ENCODE data around the gene MUC6.
A peak's percentile ranks its signal among the peaks of the same experiment; 100 is the strongest.

MUC6 gene

DNA sequence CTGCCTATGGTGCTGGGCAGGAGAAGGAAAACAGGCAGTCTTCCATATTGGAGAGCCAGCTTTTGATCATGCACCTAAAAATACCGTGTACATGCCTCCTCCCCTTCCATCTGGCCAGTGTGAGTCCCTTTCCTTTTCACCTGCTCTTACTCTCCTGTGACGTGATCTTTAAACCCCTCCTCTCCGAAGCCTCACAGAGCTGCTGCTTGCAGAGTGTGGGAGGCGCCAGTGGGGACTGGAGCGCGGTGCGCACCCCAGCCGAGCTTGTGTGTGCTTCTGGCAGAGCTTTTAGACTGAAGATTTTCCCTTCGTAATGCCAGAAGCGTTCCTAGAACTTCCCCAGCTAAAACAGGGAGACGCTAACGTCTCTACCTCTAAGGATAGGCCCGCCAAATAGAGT, 29.8 kb downstream of the MUC6 start:
- peak; percentile 58 for DNase-seq

DNA sequence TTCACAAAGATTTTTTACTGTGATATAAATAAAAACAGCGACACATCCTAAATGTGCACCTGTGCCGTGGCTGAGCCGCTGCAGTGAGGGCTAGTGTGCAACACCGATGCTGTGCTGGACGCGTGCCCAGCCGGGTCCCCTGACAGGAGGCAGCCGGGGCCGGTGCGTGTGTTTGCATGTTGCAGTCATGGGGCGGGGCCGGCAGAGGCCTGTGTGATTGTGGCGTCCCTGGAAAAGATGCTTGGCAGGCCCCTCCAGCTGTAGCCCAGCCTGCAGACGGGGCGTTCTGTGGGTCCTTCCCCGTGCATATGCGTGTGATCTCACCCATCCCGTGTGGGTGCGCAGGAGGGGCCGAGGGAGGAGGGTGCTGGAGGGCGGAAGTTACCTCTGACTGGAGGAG, 30.6 kb downstream of the MUC6 start:
- peak; percentile 95 for DNase-seq

DNA sequence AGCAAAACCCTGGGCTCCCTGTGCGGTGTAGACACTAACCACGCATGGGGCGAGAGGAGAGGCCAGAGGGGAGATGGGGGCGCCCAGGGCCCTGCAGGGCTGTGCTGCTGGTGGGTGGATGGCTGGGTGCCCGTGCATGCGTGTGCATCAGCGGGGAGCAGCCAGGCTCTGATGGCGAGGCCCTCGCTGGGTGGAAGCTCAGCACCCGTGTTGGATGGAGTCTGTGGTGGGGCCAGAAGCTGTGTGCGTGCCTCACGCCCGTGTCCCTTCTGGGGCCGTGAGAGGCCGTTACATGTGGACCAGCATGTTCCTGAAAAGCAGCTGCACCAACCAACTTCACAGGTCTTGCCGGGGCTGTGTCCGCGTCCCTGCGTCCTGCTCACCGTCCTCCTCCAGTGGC, 33.4 kb downstream of the MUC6 start:
- DNase-seq = no peak

DNA sequence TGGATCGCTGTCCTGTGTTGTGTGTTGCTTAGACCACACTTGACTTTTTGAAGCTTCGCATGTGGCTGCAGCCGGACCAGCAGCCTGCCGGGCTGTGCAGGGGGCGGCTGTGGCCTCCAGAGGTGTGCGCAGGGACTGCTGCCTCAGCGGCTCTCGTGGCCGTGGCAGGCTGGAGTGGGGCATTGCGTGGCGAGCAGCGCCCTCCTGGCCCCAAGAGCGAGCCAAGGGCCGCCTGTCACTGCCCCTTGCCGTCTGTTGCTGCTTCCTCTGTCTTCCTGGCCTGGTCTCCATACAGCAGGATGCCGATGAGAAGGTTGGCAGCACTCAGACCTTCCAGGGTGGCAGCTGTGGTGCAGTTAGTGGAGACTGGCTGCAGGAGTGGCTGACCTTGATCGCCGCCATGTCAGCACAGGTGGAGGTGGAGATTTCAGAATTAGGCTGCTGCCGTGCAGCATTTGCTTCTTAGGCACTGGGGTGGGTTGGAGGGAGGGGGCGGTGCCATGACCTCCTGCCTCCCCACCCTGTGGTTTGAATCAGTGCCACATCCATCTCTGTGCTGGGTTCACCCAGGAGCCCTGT, 34.0 kb downstream of the MUC6 start:
- DNase-seq = no peak

DNA sequence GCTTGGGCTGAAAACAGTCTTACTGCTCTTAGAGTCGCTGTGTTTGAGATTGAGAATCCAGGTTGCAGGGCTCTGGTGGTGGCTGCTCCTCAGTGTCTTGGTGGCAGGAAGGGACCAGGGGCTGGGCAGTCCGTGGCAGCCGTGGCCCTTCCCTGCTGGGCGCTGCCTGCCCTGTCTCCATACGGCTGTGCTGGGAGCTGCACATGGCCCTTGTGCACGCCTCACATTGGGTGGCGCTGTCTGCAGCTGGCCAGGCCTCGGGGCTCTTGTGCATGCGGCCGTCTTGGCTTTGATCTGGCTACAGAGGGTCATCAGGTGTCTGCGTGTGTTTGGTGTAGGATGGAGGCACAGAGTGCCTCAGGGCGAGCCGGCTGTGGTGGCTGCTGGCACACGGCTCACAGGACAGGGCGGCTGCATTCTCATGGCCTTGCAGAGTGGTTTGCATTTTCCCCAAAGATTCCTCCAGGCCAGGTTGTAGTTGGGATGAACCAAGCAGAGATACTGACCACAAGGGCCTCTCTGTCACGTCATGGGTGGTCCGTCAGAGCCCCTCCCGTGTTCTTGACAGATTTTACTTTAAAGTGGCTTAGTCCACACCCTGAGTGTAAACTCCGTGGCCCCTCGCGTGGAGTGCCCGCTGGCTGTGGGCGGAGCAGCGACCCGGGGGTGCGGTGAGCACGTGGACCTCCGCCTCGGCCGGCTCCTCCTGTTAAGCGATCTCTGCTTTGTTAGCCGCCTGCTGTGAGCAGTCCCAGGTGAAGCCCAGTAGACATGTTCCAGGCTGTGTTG, 34.7 kb downstream of the MUC6 start:
- no peak for DNase-seq

GRCh38 chr11:1000357-1001278, 35.9 kb downstream of the MUC6 start:
- DNase-seq = no peak

DNA sequence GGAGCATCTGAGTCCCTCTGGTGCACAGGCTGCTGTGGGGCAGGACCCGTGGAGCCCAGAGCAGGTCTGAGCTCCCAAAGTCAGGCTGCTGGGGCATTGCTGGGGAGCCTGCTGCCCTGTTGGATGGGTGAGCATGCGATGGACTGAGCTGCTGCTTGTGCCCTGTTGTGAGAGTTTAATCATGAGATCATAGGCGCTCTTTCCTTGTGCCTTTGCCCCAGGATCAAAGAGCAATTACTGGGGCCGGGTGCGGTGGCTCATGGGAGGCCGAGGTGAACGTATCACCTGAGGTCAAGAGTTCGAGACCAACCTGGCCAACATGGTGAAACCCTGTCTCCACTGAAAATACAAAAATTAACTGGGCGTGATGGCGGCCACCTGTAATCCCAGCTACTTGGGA, 37.5 kb downstream of the MUC6 start:
- DNase-seq = no peak

- no peak for DNase-seq
Observed at GRCh38 chr11:997907-998306, 38.6 kb downstream of the MUC6 start.

DNA sequence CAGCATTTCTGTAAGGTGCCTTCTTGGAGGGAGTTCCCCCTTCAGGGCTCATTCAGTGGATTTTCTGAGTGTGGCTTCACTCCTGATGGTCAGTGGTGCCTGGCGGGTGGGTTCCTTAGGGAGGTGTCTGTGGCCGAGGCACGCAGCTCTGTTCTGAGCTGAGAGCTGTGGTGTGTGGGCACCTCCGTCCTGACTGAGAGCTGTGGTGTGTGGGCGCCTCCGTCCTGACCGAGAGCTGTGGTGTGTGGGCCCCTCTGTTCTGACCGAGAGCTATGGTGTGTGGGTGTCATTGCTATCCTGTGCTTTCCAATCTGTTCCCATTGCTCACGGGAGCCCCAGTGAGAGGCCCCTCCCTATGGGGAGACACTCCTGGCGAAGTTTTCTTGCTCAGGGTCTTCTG, 39.8 kb downstream of the MUC6 start:
- no peak for DNase-seq

DNA sequence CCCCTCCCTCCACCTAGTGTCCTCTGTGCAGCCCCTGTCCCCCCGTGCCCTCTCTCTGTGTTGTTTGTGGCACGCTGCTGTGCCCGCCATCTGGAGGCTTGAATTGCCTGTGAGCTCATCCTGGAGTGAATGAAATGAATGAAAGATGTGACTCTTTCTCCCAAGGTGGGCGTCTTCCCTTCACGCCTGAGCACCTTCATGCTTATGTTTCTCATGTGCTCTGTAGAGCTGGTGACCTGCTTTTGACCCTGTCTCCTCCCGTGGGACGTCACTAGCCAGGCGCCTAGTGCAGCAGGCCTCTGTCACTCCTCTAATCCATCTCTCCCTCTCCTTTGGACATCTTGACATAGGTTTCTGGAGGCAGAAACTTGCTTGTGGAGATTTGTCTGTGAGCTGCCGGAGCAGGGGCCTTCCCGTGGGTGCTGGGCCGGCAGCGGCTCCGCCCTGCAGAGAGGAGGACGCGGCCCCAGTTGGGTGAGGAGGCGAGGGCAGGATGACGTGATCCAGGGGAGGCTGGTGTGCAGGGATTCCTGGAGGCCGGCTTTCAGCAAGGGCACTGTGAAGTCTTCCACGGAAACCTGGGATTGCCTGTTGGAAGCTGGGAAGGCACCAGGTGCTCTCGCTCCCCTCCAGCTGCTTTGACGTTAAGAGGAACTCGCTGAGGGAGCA, 40.6 kb downstream of the MUC6 start:
- no peak for DNase-seq

- no peak for DNase-seq
Observed at GRCh38 chr11:995044-995751, 41.3 kb downstream of the MUC6 start.

- no peak for DNase-seq
Observed at GRCh38 chr11:993632-994167, 42.8 kb downstream of the MUC6 start.

DNA sequence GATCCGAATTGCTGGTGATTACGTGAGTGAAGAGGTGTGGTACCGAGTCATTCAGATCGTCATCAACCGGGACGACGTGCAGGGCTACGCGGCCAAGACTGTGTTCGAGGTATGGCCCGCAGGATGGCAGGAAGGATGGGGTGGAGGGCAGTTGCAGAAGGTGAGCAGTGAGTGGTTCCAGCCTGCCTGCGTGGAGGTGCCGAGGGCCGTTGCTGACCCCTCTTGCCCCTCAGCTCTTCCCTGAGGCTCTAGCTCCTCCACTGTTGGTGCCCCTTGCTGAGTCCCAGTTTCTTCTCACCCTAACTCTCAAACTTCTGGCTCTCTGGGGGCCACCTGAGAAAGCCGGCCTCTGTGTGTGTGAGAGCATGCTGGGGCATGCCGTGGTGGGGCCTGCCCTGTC, 43.9 kb downstream of the MUC6 start:
- DNase-seq = no peak

- no peak for DNase-seq
Observed at GRCh38 chr11:991711-992307, 44.7 kb downstream of the MUC6 start.

DNA sequence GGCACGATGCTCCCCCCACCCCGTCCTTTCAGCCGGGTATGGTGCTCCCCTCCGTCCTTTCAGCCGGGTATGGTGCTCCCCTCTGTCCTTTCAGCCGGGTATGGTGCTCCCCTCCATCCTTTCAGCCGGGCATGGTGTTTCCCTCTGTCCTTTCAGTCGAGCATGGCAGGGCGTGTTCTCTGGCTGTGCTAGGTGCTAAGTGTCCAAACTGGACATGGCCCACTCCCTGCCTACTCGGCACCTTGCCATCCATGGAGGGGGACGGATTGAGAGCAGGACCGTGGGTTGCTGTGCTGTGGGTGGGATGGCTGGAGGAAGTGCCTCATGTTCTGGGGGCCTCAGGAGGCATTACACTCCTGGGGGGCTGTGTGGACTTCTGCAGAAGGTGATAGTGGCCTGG, 45.5 kb downstream of the MUC6 start:
- DNase-seq = no peak

DNA sequence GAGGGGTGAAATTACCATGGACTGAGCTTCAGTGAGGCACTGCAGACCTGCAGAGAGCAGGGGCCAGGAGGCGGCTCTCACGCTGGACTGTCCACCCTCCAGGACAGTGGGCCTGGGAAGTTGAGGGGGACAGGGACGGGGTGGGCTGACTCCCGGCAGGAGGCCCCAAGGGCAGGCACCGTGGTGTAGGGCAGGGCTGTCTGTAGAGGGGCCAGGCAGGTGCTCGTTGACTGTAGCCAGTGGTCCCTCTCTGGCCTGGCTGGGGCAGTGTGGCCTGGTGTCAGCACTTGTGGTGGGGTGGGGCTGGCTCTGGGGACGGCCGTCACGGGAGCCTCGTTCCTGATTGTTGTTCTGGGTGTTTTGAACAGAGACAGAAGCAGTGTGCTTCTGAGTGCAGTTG, 46.4 kb downstream of the MUC6 start:
- no peak for DNase-seq

DNA sequence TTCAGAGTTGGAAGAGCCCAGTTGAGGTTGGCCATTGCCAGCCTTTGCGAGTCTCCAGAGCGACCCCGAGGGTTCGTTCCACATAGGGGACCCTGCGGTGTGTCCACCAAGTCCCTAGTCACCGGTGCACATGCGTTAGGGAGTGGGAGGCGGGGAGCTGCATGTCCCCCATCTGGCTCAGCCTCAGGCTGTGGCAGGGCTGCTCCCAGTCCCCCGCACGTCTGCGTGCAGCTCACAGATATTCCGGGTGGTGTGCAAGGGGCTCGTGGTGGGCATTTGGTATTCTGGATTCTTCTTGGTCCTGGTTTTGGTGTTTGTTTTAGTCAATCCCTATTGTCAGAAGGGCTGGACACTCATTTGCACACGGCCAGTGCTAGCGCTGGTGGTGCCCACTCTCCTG, 48.8 kb downstream of the MUC6 start:
- no peak for DNase-seq

DNA sequence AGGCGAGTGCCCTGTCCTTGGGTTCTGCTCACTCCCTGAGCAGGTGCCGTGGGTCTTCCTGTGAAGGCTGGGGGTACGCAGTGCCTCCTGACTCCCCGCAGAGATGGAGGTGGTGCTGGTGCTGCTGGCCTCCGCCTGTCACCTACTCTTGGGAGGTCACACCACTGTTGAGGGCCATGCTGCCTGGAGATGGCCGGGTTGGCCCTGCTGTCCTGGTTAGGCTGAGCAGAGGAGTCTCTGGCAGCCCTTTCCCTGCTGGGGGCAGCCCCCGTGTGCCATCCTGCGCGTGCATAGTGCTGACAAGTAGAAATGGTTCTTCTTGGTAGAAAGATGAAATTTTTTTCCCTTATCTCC, 49.6 kb downstream of the MUC6 start:
- no peak for DNase-seq

DNA sequence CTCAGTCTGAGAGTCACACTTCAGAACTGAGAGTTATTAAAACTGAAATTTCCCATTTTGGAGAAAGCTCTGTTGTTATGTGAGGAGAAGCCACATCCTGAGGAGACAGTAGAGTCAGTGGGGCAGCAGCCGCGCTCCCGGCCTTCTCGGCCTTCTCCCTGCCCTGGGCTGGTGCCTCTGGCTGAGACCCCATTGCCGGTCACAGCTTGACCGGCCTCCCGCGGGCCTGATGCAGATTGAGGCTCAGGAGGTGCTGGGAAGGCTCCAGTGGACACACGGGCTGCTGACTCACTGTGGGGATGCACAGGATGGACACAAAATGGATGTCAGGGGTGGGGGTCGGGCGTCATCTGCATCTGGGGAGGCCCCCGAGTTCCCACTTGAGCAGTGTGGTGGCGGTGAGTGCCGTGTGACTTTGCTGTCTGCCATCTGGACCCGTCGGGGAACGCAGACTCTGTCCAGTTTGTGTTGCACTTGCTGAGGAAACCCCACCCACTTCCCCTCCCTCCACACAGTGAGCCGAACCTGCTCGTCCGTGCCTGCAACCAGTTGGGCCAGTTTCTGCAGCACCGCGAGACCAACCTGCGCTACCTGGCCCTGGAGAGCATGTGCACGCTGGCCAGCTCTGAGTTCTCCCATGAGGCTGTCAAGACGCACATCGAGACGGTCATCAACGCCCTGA, 50.1 kb downstream of the MUC6 start:
- DNase-seq = no peak

DNA sequence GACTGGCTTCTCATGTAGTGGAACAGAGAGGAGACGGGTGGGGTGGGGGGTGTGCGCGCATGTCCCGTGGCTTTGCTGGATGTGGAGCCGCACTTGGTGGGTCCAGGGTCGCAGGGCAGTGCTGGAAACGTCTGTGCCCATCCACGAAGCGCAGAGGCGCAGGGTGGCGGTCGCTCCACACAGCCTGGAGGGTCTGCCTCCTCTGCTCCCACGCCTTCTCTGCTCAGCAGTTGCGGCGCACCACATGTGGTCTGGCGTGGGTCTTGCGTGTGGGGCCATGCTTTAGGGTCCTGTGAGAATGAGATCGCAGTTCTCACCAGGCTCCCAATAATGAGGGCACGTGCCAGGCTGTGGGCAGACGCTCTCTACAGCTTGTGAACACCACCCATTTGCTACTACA, 50.7 kb downstream of the MUC6 start:
- DNase-seq = no peak

GRCh38 chr11:985406-985805, 51.1 kb downstream of the MUC6 start:
- no peak for DNase-seq

Data from COR-L47 (cell line).